Adipocyte (in vitro differentiated cells): ENCODE measurements around the gene HIP1R.
A peak's percentile ranks its signal among the peaks of the same experiment; 100 is the strongest.
"Not testable (repeated sequence)": the region's sequence is repeated elsewhere in the genome, so short reads cannot be mapped to it uniquely, and the experiment has no call there.

ENCODE experiments used
- DNase-seq: peaks from one replicate; pipeline ENCODE4 v3.0.0-alpha.2; 2015; ENCODE audit warnings: low read depth
- H3K27me3 ChIP-seq: replicated peaks from 2 replicates; pipeline ENCODE4 v1.7.0; 2013; ENCODE audit warnings: mild to moderate bottlenecking, low read length, moderate library complexity; ENCODE audit not compliant: control insufficient read depth, insufficient read depth
- H3K36me3 ChIP-seq: 2 replicates; pipeline ENCODE4 v1.7.0; 2013; ENCODE audit warnings: low read length, mild to moderate bottlenecking, moderate library complexity; ENCODE audit not compliant: control insufficient read depth, insufficient read depth, severe bottlenecking
- H3K4me1 ChIP-seq: 2 replicates; pipeline ENCODE4 v1.7.0; 2013; ENCODE audit warnings: mild to moderate bottlenecking, low read length, moderate library complexity; ENCODE audit not compliant: control insufficient read depth, insufficient read depth
- H3K4me3 ChIP-seq: 2 replicates; pipeline ENCODE4 v1.7.0; 2013; ENCODE audit warnings: mild to moderate bottlenecking, low read length, moderate library complexity
- H3K9ac ChIP-seq: 2 replicates; pipeline ENCODE4 v1.7.0; 2013; ENCODE audit warnings: mild to moderate bottlenecking, low read length, moderate library complexity
- H3K9me3 ChIP-seq: 2 replicates; pipeline ENCODE4 v1.7.0; 2013; ENCODE audit warnings: mild to moderate bottlenecking, low read length, moderate library complexity; ENCODE audit not compliant: control insufficient read depth

The HIP1R gene

DNA sequence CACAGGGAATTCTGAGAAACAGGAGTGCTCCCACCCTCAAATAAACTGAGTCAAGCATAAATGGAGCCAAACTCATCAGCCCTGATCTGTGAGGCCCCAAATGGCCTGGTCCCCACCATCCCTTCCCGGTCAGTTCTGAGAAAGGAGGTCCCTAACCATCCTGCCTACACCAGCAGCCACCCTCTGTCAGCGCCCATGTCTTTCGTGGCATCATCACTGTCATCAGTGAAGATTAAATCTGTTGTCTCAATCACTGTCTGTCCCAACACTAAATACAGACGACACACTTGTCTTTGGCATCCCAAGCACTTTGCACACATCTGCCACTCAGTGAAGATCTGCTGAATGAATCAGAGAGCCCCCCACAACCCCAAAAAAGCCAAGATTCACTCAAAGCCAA, 38.3 kb downstream of the HIP1R start:
- Histone ChIP-seq H3K27me3 (no peaks in the 10 kb centered on the region), H3K4me1 (peaks cover 23% of the 10 kb centered on the region), H3K36me3 (peaks cover 20% of the 10 kb centered on the region), H3K9ac (no peak overlapping the region), H3K9me3 (no peaks in the 10 kb centered on the region), H3K4me3 (no peak overlapping the region)
- no peak for DNase-seq

DNA sequence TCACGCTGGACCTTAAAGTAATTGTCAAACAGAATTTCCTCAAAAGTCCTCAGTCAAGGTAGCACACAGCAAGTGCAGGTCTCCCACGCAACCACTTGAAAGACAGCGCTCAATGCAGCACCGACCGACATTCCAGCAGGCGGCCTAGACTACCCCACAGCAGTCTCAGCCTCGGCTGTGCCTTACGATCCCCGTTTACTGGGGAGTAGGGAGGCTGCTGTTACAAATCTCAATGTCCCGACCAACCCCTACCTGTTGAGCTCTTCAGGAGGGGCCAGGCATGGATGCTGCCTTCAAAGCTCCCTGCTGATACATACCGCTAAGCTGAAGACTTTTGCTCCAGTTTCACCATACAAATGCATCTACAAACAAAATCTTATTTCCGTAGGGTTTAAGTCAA, 38.8 kb downstream of the HIP1R start:
- no peak for DNase-seq
- Histone ChIP-seq H3K36me3 (peaks cover 14% of the 10 kb centered on the region), H3K4me3 (no peak overlapping the region), H3K9me3 (no peaks in the 10 kb centered on the region), H3K27me3 (no peaks in the 10 kb centered on the region), H3K4me1 (peaks cover 23% of the 10 kb centered on the region), H3K9ac (no peak overlapping the region)

DNA sequence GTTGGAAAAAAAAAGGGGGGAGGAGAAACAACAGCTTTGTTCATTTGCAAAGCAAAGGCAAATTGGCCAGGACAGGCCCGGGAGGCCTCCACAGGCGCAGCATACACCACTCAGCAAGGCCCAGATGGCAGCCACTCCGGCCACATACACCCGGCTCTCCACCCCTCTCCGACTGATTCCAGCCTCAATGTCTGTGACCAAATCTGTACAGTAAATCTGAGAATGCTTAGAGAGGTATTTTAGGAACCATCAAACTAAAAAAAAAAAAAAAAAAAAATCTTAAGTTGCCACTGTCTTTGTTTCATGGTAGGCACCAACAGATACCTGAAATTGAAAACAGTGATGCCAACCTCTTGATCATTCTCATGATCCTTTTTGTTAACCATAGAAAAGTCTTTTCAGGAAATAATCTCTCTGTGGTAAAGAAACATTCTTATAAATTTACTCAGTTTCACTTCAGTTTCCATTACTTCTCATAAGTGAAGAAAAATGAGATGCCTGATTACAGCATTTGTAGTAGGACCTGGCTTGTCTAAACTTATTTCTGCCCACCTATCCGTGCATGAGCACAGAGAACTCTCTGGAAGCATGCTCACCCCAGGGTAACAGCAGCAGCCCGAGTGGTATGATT, 40.4 kb downstream of the HIP1R start:
- H3K36me3 ChIP-seq: no peaks in the 10 kb centered on the region
- H3K4me1 ChIP-seq: peaks cover 37% of the 10 kb centered on the region
- no peak overlapping the region for H3K4me3 ChIP-seq
- H3K27me3 ChIP-seq: no peaks in the 10 kb centered on the region
- no peak overlapping the region for H3K9ac ChIP-seq
- no peaks in the 10 kb centered on the region for H3K9me3 ChIP-seq
- peak; percentile 63 for DNase-seq

DNA sequence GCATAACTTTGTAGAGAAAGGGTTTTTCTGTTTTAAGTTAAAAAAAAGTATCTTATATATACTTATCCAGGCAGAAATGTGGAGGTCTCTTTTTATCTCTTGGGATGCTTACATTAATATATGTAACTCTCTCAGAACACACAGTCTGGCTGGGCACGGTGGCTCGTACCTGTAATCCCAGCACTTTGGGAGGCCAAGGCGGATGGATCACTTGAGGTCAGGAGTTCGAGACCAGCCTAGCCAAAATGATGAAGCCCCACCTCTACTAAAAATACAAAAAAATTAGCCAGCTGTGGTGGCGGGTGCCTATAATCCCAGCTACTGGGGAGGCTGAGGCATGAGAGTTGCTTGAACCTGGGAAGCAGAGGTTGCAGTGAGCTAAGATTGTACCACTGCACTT, 41.0 kb downstream of the HIP1R start:
- not testable (repeated sequence) for H3K4me3 ChIP-seq, H3K9ac ChIP-seq, H3K9me3 ChIP-seq, H3K36me3 ChIP-seq, DNase-seq, H3K27me3 ChIP-seq
- peaks cover 32% of the 10 kb centered on the region for H3K4me1 ChIP-seq

DNA sequence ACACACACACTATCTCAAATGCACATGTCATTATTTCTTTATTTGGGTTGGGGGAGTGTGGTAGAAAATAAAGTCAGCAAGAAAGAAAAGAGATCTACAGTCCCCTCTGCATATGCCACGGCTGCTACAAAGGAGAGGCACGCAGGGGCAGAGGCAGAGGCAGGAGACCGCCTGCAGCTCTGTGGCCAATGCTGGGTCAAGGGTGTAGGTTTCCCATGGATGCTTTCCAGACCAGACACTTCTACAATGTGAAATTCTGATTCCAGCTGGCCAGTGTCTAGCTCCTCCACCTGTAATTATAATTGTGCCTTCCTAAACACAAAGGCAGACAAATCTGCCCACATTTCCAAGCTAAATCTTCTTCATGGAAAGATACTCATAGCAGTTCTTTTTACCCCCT, 41.5 kb downstream of the HIP1R start:
- no peaks in the 10 kb centered on the region for H3K9me3 ChIP-seq
- H3K36me3 ChIP-seq: no peaks in the 10 kb centered on the region
- H3K27me3 ChIP-seq: no peaks in the 10 kb centered on the region
- peaks cover 28% of the 10 kb centered on the region for H3K4me1 ChIP-seq
- no peak for DNase-seq
- H3K9ac ChIP-seq: no peak overlapping the region
- H3K4me3 ChIP-seq: no peak overlapping the region

DNA sequence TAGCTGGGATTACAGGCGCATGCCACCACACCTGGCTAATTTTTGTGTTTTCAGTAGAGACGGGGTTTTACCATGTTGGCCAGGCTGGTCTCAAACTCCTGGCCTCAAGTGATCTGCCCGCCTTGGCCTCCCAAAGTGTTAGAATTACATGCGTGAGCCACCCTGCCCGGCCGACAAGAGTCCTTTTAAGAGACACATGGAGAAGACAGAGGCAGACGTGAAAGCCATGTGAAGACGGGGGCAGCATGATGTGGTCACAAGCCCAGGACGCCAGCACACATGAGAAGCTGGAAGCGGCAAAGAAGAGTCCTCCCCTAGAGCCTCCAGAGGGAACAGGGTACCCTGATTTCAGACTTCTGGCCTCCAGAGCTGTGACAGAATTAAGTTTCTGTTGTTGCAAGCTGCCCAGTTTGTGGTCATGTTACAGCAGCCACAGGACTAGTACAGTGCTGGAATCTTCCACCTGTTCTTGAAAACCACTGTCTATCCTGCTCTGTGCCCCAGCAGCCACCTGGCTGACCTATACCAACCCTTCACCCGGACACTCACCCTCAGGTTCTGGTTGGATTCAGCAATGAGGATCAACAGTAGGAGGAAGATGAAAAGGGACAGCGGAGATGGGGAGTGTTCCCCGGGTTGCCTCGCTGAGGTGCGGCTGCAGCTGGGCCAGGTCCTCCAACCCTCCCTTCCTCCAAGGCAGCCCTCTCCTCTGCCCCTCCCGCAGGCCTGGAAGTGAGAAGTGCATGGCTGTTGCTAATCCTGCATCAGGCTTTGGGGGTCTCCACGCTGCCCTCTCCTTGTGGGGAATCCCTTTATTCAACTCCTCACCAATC, 43.7 kb downstream of the HIP1R start:
- H3K27me3 ChIP-seq: no peaks in the 10 kb centered on the region

DNA sequence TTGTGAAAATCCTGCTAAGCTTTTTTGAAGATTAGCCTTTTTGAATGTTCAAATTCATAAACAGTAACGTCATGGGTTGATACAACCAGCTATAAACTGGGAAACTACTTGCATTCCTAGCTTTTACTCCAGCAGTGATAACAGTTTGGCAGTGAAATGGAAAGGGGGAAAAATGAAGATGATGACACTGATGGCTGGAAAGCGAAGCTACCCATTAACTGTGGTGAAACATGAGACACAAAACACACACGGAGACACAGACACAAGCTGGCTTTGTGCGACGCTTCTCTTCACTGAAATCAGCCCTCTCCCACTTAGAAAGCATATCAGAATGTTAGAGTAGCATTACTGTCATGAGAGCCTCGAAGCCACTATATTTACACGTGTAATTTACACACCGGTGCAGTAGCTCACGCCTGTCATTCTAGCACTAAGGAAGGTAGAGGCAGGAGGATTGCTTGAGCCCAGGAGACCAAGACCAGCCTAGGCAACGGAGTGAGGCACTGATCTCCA, 45.0 kb downstream of the HIP1R start:
- DNase-seq: no peak
- Histone ChIP-seq H3K9ac (peak overlapping the region; percentile 27), H3K4me3 (peak overlapping the region; percentile 44), H3K4me1 (peaks cover 23% of the 10 kb centered on the region), H3K27me3 (no peaks in the 10 kb centered on the region), H3K36me3 (no peaks in the 10 kb centered on the region), H3K9me3 (no peaks in the 10 kb centered on the region)

More for the DNA sequence above, 43.7 kb downstream of the HIP1R start:
- Histone ChIP-seq H3K4me3 (no peak overlapping the region), H3K36me3 (no peaks in the 10 kb centered on the region), H3K9ac (no peak overlapping the region), H3K9me3 (no peaks in the 10 kb centered on the region), H3K4me1 (peaks cover 16% of the 10 kb centered on the region)
- DNase-seq: no peak

DNA sequence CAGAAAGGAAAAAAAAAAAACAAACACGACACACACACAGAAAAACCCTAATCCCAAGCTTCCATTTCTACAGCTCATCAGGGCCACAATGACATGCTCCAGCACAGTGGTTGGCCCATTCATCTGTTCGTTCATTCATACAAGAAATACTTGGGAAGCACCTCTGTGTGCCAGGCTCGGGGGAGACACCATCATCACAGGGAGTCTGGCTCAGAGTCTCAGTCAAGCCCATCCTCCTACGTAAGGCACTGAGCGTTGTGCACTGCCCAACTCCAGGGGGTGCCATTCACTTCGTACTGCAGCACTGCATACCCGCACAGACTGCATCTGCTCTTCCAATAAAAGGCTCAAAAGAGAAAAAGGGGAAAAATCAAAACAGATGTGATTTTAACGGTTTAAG, 45.4 kb downstream of the HIP1R start:
- peak overlapping the region; percentile 27 for H3K9ac ChIP-seq
- DNase-seq: no peak
- peaks cover 23% of the 10 kb centered on the region for H3K4me1 ChIP-seq
- no peaks in the 10 kb centered on the region for H3K9me3 ChIP-seq
- H3K4me3 ChIP-seq: peak overlapping the region; percentile 44
- H3K36me3 ChIP-seq: no peaks in the 10 kb centered on the region
- H3K27me3 ChIP-seq: no peaks in the 10 kb centered on the region

DNA sequence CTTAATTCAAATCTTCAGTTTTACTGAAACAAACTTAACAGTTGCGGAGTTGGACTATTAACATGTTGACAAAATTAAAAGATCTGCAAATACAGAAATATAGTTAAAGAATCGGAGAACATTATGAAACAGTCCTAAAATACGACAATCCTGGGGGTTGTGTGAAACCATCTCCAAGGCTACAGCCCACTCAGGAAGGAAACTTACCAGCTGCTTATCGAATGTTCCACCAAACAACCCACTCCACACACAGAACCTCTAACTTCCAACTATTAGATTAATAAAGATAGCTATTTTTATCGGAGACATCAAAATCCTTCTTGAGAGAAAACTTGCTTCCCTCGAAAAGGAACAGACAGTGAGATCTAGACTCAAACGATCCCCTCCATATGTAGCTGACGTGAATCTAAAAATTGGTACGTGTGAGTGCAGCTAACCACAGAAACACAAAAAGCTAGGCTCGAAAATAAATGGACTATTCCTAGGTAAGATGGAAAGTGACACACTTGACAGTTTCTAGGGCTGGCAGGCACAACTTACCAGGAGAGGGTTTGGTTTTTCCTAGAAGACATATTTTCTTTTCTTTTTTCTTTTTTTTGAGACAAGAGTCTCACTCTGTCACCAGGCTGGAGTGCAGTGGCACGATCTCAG, 47.8 kb downstream of the HIP1R start:
- Histone ChIP-seq H3K9me3 (no peaks in the 10 kb centered on the region), H3K27me3 (no peaks in the 10 kb centered on the region), H3K4me3 (no peak overlapping the region), H3K9ac (no peak overlapping the region), H3K36me3 (no peaks in the 10 kb centered on the region), H3K4me1 (peaks cover 26% of the 10 kb centered on the region)
- no peak for DNase-seq

DNA sequence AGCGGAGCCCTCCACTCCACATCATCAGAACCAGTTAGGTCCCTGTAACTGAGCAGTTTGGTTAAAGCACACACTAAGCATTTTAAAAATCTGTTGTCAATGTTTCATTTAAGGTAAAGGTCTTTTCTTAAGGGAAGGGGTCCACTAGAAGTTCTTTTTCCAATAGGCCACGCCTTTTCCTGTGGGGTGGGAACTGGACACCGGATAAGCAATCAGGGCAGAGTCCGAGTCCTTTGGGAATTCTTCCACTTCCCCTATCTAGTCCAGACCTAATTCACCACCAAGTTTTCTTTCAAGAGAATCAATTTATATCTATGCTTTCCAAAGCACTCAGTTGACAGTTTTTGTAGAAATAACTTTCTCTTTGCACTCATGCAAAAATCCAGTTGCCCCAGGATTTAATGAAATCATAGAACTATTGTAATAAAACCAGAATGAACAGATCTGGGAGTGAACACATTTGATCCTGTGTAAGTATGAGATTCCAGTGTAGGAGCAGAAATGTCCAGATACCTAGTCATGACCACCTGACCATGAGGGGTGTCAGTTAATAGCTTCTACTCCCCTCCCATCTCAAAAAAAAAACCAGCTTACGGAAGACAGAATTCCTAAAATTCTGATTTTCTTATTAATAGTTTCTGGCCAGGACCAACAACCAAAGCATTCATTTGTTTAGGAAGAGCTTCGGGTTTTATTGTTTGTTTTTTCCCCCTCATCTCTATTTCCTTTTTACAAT, 49.0 kb downstream of the HIP1R start:
- no peaks in the 10 kb centered on the region for H3K9me3 ChIP-seq
- H3K4me1 ChIP-seq: peaks cover 33% of the 10 kb centered on the region
- no peak overlapping the region for H3K4me3 ChIP-seq
- H3K36me3 ChIP-seq: no peaks in the 10 kb centered on the region
- H3K9ac ChIP-seq: no peak overlapping the region
- no peak for DNase-seq
- H3K27me3 ChIP-seq: no peaks in the 10 kb centered on the region

DNA sequence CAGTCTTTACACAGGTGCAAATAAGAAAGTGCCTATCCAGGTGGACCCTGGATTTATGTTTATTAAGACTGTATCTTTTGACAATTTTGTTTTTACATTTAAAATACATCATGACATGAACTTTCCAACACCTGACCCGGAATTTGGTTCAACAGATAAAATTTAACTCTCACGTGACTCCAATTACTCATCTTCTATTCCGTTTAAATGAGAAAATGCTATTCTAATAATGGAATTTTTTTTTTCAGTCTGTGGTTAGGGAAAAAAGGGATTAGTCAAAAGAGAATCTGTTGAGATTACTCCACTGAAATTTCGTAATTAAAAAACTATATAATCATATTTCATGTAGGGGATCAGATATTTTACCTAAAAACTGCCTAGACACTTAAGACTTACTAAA, 49.6 kb downstream of the HIP1R start:
- Histone ChIP-seq H3K9me3 (no peaks in the 10 kb centered on the region), H3K27me3 (no peaks in the 10 kb centered on the region), H3K9ac (no peak overlapping the region), H3K4me3 (no peak overlapping the region), H3K4me1 (peaks cover 27% of the 10 kb centered on the region), H3K36me3 (no peaks in the 10 kb centered on the region)
- DNase-seq: no peak
